H1 (cell line): ENCODE results near the gene LCAT. TPM values are rescaled to one million over a fixed set of nuclear protein-coding genes. Genes with fewer than 3 reads are reported as not detected.

Source experiments
- CHD7 ChIP-seq: fragments of 300-600 bp; sonication (generic); IDR thresholded peaks from 2 replicates; pipeline ENCODE4 v1.7.1; 2012; ENCODE audit warnings: low read length, moderate library complexity, mild to moderate bottlenecking, inconsistent platforms; ENCODE audit not compliant: insufficient replicate concordance
- GTF2F1 ChIP-seq: IDR thresholded peaks from 2 replicates; pipeline ENCODE4 v1.6.1; 2012; ENCODE audit warnings: low read depth, low read length, improper control_type of control experiment, borderline replicate concordance
- KDM1A ChIP-seq: fragments of 200-600, 300-600 bp; sonication (generic); IDR thresholded peaks from 2 replicates; pipeline ENCODE4 v1.7.1; 2016; ENCODE audit warnings: mild to moderate bottlenecking, low read length, borderline replicate concordance
- RXRA ChIP-seq: IDR thresholded peaks from 2 replicates; pipeline ENCODE4 v1.6.1; 2011; ENCODE audit warnings: low read depth, mild to moderate bottlenecking, low read length, moderate library complexity; ENCODE audit not compliant: insufficient read depth
- SAP30 ChIP-seq: fragments of 300-600 bp; sonication (generic); IDR thresholded peaks from 2 replicates; pipeline ENCODE4 v1.7.1; 2012; ENCODE audit warnings: low read length, moderate library complexity, mild to moderate bottlenecking, inconsistent platforms; ENCODE audit not compliant: insufficient read depth, insufficient replicate concordance
- polyA plus RNA-seq, 7 experiments: library from polyadenylated mRNA; depleted of rRNA in 3 of 7; stranded (reverse) in 5 of 7; unstranded in 2 of 7; fragments of >200 nt in 5 of 7; fragments of 200-250 nt in 2 of 7; gene quantifications; 1 replicate in 5 of 7; 2 replicates in 1 of 7; 4 replicates in 1 of 7; pipeline versions ENCODE4 v1.2.1 to v1.2.3, GENCODE V29; 2011 to 2013; ENCODE audit warnings: missing spikeins in 2 of 7, mixed read lengths in 2 of 7
- total RNA-seq: library from RNA; stranded (reverse); fragmentation: NEBNext Ultra II Directional; extraction: Animal tissue kit (Norgen Biotek cat#: 25700); gene quantifications from 2 replicates; pipeline ENCODE4 v1.2.1, GENCODE V29; 2021
- TF ChIP-seq, protein P1 (sequence below): IDR thresholded peaks from 2 replicates; pipeline ENCODE4 v1.6.1; 2011; ENCODE audit warnings: low read length, improper control_type of control experiment
- TF ChIP-seq, protein P2 (sequence below): IDR thresholded peaks from 2 replicates; pipeline ENCODE4 v1.6.1; 2012; ENCODE audit warnings: inconsistent platforms

LCAT gene
- total and polyA plus RNA-seq, 2 of the 8 experiments (the other 6 are each of a cell fraction or from before 2014, with no cell fraction given): 9.4 to 19.6 TPM

DNA sequence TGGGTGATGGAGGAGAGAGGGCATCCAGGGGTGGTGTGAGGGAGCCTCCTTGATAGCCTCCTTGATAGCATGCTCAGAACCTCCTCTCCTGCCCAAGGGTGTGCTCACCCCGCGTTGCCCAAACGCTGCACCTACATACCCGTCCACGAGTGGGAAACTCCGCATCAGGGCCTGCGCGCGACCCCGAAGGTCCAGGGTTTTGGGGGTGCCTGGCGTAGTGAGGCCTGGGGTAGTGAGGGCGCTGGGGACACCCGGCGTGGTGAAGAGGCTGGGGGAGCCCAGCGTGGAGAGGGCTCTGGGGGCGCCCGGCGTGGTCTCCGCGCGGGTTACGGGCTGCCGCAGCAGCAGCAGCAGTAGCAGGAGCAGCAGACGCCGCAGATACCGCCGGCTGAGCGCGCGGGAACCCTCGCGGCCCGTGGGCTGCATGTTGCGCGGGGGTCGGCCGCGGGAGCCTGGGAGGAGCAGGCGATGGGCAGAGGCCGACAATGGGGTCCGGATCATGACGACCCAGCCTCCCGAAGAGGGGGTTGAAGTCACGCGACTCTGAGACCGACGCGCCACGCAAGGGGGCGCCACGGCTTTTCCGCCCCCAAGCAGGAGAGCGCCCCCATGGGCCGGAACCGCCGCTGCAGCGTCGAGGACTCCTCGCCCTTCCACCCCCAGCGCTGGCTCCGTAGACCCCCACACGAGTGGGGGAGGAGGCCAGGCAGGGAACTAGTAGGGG is 36.2 kb upstream of the LCAT start, which contains the start of gene DPEP3 (continued):
- TF ChIP-seq, protein P1, sequence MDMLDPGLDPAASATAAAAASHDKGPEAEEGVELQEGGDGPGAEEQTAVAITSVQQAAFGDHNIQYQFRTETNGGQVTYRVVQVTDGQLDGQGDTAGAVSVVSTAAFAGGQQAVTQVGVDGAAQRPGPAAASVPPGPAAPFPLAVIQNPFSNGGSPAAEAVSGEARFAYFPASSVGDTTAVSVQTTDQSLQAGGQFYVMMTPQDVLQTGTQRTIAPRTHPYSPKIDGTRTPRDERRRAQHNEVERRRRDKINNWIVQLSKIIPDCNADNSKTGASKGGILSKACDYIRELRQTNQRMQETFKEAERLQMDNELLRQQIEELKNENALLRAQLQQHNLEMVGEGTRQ: no peak
- TF ChIP-seq CHD7 (no peak), GTF2F1 (no peak), SAP30 (no peak), RXRA (no peak), KDM1A (peak; percentile 58; the same call in 1 of the 2 replicates)
- TF ChIP-seq, protein P2, sequence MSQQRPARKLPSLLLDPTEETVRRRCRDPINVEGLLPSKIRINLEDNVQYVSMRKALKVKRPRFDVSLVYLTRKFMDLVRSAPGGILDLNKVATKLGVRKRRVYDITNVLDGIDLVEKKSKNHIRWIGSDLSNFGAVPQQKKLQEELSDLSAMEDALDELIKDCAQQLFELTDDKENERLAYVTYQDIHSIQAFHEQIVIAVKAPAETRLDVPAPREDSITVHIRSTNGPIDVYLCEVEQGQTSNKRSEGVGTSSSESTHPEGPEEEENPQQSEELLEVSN: peak; percentile 57; the same call in 1 of the 2 replicates
